GM19240 (cell line): Measurements from ENCODE around the gene CTAG1A.
"Not testable (repeated sequence)": the region's sequence is repeated elsewhere in the genome, so short reads cannot be mapped to it uniquely, and the experiment has no call there.

ENCODE experiments used
- DNase-seq: peaks from one replicate; pipeline ENCODE4 v3.0.0; 2011; ENCODE audit warnings: low spot score; ENCODE audit not compliant: insufficient read length

The CTAG1A gene

GRCh38 chrX:154611146-154611545, 26.2 kb downstream of the CTAG1A start:
- DNase-seq: not testable (repeated sequence)

GRCh38 chrX:154613586-154613985, 28.7 kb downstream of the CTAG1A start:
- DNase-seq: not testable (repeated sequence)

- not testable (repeated sequence) for DNase-seq
Measured at GRCh38 chrX:154619182-154619581, 34.2 kb downstream of the CTAG1A start, which contains the start of gene CTAG1B. CTAG1B (minus strand) TSS chrX:154619282; CDS start chrX:154619218, 64 bp downstream.

- not testable (repeated sequence) for DNase-seq
Measured at GRCh38 chrX:154620767-154621414, 36.0 kb downstream of the CTAG1A start.

GRCh38 chrX:154628960-154629359, 44.0 kb downstream of the CTAG1A start:
- not testable (repeated sequence) for DNase-seq

GRCh38 chrX:154630949-154631348, 46.0 kb downstream of the CTAG1A start:
- not testable (repeated sequence) for DNase-seq

GRCh38 chrX:154633661-154634060, 48.7 kb downstream of the CTAG1A start:
- not testable (repeated sequence) for DNase-seq
